ENCODE data around the gene RBM33.
"Not testable (repeated sequence)": the region's sequence is repeated elsewhere in the genome, so short reads cannot be mapped to it uniquely, and the experiment has no call there.

Gene RBM33

GRCh38 chr7:155644178-155644970 is at the start of gene RBM33:
Gene RBM33, plus strand, starts transcription at chr7:155644661. Its CDS starts 216 bp downstream, at chr7:155644877.
- peak; percentile 53 for DNase-seq

- DNase-seq, result no peak
These were observed 49.5 kb upstream of the RBM33 start for GRCh38 chr7:155594961-155595366.

- DNase-seq, result no peak
These were observed 46.7 kb upstream of the RBM33 start for GRCh38 chr7:155597753-155598140.

GRCh38 chr7:155598810-155599210 is 45.7 kb upstream of the RBM33 start:
- peak; percentile 35 for DNase-seq

GRCh38 chr7:155602156-155602555 is 42.3 kb upstream of the RBM33 start:
- no peak for DNase-seq

- DNase-seq, result no peak
These were observed 41.7 kb upstream of the RBM33 start for GRCh38 chr7:155602750-155603149.

- no peak for DNase-seq
These were observed 41.1 kb upstream of the RBM33 start for GRCh38 chr7:155603205-155603857.

GRCh38 chr7:155603858-155604503 is 40.5 kb upstream of the RBM33 start:
- DNase-seq, result no peak

- DNase-seq, result no peak
These were observed 39.9 kb upstream of the RBM33 start for GRCh38 chr7:155604504-155604997.

GRCh38 chr7:155609185-155609584 is 35.3 kb upstream of the RBM33 start:
- no peak for DNase-seq

GRCh38 chr7:155610633-155611193 is 33.7 kb upstream of the RBM33 start:
- peak; percentile 50 for DNase-seq

- DNase-seq, result no peak
These were observed 32.5 kb upstream of the RBM33 start for GRCh38 chr7:155611808-155612447.

GRCh38 chr7:155612658-155613057 is 31.8 kb upstream of the RBM33 start:
- no peak for DNase-seq

- not testable (repeated sequence) for DNase-seq
These were observed 29.4 kb upstream of the RBM33 start for GRCh38 chr7:155615085-155615484.

- DNase-seq, result no peak
These were observed 25.5 kb upstream of the RBM33 start for GRCh38 chr7:155618708-155619633.

- no peak for DNase-seq
These were observed 24.7 kb upstream of the RBM33 start for GRCh38 chr7:155619634-155620271.

GRCh38 chr7:155620497-155620896 is 24.0 kb upstream of the RBM33 start:
- no peak for DNase-seq

GRCh38 chr7:155621418-155621980 is 23.0 kb upstream of the RBM33 start:
- DNase-seq, result no peak

GRCh38 chr7:155624412-155624811 is 20.0 kb upstream of the RBM33 start:
- no peak for DNase-seq

GRCh38 chr7:155625557-155625956 is 18.9 kb upstream of the RBM33 start:
- DNase-seq, result no peak

GRCh38 chr7:155629171-155629570 is 15.3 kb upstream of the RBM33 start:
- no peak for DNase-seq

Data from NCI-H2029 treated with DMSO at 0.1 percent for 48 hours (cell line).